ENCODE measurements around the gene TUBG2.
"Not testable (repeated sequence)": the region's sequence is repeated elsewhere in the genome, so short reads cannot be mapped to it uniquely, and the experiment has no call there.

Gene TUBG2

GRCh38 chr17:42659079-42659931 lies at the start of gene TUBG2:
TUBG2 (plus strand) TSS chr17:42659284; CDS start chr17:42659504, 220 bp downstream.
- DNase-seq (ENCODE audit: low spot score): peak; percentile 95

- DNase-seq (ENCODE audit: low spot score): not testable (repeated sequence)
These were observed 49.0 kb upstream of the TUBG2 start for GRCh38 chr17:42609814-42610801.

GRCh38 chr17:42612013-42612412 lies 47.1 kb upstream of the TUBG2 start:
- no peak for DNase-seq (ENCODE audit: low spot score)

- DNase-seq (ENCODE audit: low spot score): no peak
These were observed 45.3 kb upstream of the TUBG2 start for GRCh38 chr17:42613699-42614295.

GRCh38 chr17:42617956-42618431 lies 41.1 kb upstream of the TUBG2 start:
- DNase-seq (ENCODE audit: low spot score): no peak

- DNase-seq (ENCODE audit: low spot score): peak; percentile 46
These were observed 40.5 kb upstream of the TUBG2 start for GRCh38 chr17:42618442-42619150.

GRCh38 chr17:42621987-42622386 lies 37.1 kb upstream of the TUBG2 start:
- DNase-seq (ENCODE audit: low spot score): not testable (repeated sequence)

- no peak for DNase-seq (ENCODE audit: low spot score)
These were observed 35.8 kb upstream of the TUBG2 start for GRCh38 chr17:42623271-42623670.

- DNase-seq (ENCODE audit: low spot score): peak; percentile 25
These were observed 35.1 kb upstream of the TUBG2 start for GRCh38 chr17:42623732-42624596.

GRCh38 chr17:42627032-42627764 lies 31.9 kb upstream of the TUBG2 start:
- not testable (repeated sequence) for DNase-seq (ENCODE audit: low spot score)

- DNase-seq (ENCODE audit: low spot score): no peak
These were observed 29.6 kb upstream of the TUBG2 start for GRCh38 chr17:42629411-42630009.

- no peak for DNase-seq (ENCODE audit: low spot score)
These were observed 26.1 kb upstream of the TUBG2 start for GRCh38 chr17:42632949-42633444.

GRCh38 chr17:42639525-42640113 lies 19.5 kb upstream of the TUBG2 start:
- no peak for DNase-seq (ENCODE audit: low spot score)

- DNase-seq (ENCODE audit: low spot score): no peak
These were observed 19.0 kb upstream of the TUBG2 start for GRCh38 chr17:42640121-42640520.

GRCh38 chr17:42642336-42642735 lies 16.7 kb upstream of the TUBG2 start:
- no peak for DNase-seq (ENCODE audit: low spot score)

GRCh38 chr17:42647778-42648177 lies 11.3 kb upstream of the TUBG2 start:
- DNase-seq (ENCODE audit: low spot score): peak; percentile 74

GRCh38 chr17:42651392-42651791 lies 7.7 kb upstream of the TUBG2 start:
- DNase-seq (ENCODE audit: low spot score): no peak
